ENCODE data around the gene CHCHD6.

DNA sequence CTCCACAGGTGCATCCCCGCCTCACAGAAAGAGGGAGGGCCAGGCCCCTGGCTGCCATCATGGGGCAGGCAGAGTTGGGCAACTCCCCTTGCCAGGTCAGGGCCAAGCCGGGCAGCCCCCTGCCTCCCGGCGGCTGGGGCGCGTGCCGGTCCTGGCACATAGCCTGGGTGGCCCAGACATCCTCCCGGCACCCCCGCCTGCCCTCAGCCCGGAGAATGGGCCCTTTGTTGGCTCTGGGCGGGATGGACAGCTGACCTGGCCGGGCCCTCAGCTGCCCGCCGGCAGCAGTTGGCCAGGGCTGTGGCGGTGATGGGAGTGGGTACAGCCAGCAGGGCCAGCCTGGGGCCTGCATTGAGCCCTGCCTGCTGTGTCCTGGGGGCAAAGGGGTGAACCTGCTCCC, 295.3 kb downstream of the CHCHD6 start:
- TF ChIP-seq POLR2A (IDR thresholded peaks at IDR 0.05) (no peak), CTCF (IDR thresholded peaks at IDR 0.05) (no peak)

Data from adrenal gland (tissue), 5 donors.